Neuronal stem cell (in vitro differentiated cells): ENCODE results near the gene MYH7B.

Experiments
- DNase-seq: peaks from one replicate; pipeline ENCODE4 v3.0.0-alpha.2; 2013; ENCODE audit warnings: low spot score
- H2AFZ ChIP-seq: one replicate; pipeline ENCODE4 v1.6.1; 2013; ENCODE audit warnings: mild to moderate bottlenecking, low read length, inconsistent platforms
- H2AK5ac ChIP-seq: 2 replicates; pipeline ENCODE4 v1.6.1; 2013; ENCODE audit warnings: low read depth, mild to moderate bottlenecking, inconsistent platforms, low read length, moderate library complexity, mixed read lengths
- H2BK120ac ChIP-seq: 2 replicates; pipeline ENCODE4 v1.6.1; 2013; ENCODE audit warnings: low read depth, mild to moderate bottlenecking, inconsistent platforms, low read length, moderate library complexity, mixed read lengths
- H2BK12ac ChIP-seq: one replicate; pipeline ENCODE4 v1.6.1; 2013; ENCODE audit warnings: low read length, inconsistent platforms
- H2BK15ac ChIP-seq: 2 replicates; pipeline ENCODE4 v1.6.1; 2013; ENCODE audit warnings: mild to moderate bottlenecking, low read length, inconsistent platforms, mixed read lengths
- H2BK5ac ChIP-seq: one replicate; pipeline ENCODE4 v1.6.1; 2013; ENCODE audit warnings: inconsistent platforms, mild to moderate bottlenecking, low read length, moderate library complexity
- H3K14ac ChIP-seq: one replicate; pipeline ENCODE4 v1.6.1; 2013; ENCODE audit warnings: low read length, inconsistent platforms
- H3K18ac ChIP-seq: 2 replicates; pipeline ENCODE4 v1.6.1; 2013; ENCODE audit warnings: low read length, inconsistent platforms
- H3K23ac ChIP-seq: 2 replicates; pipeline ENCODE4 v1.6.1; 2013; ENCODE audit warnings: low read depth, mild to moderate bottlenecking, mixed read lengths, low read length, inconsistent platforms; ENCODE audit not compliant: poor library complexity
- H3K27ac ChIP-seq: replicated peaks from 3 replicates; pipeline ENCODE4 v1.5.1; 2013; ENCODE audit warnings: low read length, inconsistent platforms
- H3K27me3 ChIP-seq, 3 experiments: 2 replicates each; pipeline ENCODE4 v1.6.1; 2013; ENCODE audit warnings: low read length in 3 of 3, mild to moderate bottlenecking in 2 of 3, inconsistent platforms in 1 of 3, low read depth in 1 of 3, mixed read lengths in 1 of 3, moderate library complexity in 1 of 3; ENCODE audit not compliant: control insufficient read depth in 3 of 3, insufficient read depth in 3 of 3
- H3K36me3 ChIP-seq, 2 donors: replicated peaks in 1 of 2; 2 replicates each; pipeline ENCODE4 v1.6.1; 2013; ENCODE audit warnings: low read length in 2 of 2; ENCODE audit not compliant: control insufficient read depth in 2 of 2, insufficient read depth in 2 of 2
- H3K4ac ChIP-seq: 2 replicates; pipeline ENCODE4 v1.6.1; 2013; ENCODE audit warnings: inconsistent platforms, mild to moderate bottlenecking, low read length, moderate library complexity
- H3K4me1 ChIP-seq, 2 donors: 1 replicate in 1 of 2; 2 replicates in 1 of 2; pipeline ENCODE4 v1.6.1; 2013; ENCODE audit warnings: low read length in 2 of 2, low read depth in 1 of 2; ENCODE audit not compliant: control insufficient read depth in 2 of 2, insufficient read depth in 1 of 2
- H3K4me2 ChIP-seq: one replicate; pipeline ENCODE4 v1.6.1; 2013; ENCODE audit warnings: mild to moderate bottlenecking, low read length, inconsistent platforms; ENCODE audit not compliant: insufficient read depth, poor library complexity, severe bottlenecking
- H3K4me3 ChIP-seq, 2 donors: 2 replicates each; pipeline ENCODE4 v1.5.1; 2013; ENCODE audit warnings: low read length in 2 of 2, mild to moderate bottlenecking in 2 of 2, inconsistent platforms in 1 of 2, moderate library complexity in 1 of 2
- H3K79me1 ChIP-seq: one replicate; pipeline ENCODE4 v1.6.1; 2013; ENCODE audit warnings: low read depth, mild to moderate bottlenecking, inconsistent platforms, low read length, moderate library complexity
- H3K9ac ChIP-seq: one replicate; pipeline ENCODE4 v1.6.1; 2013; ENCODE audit warnings: mild to moderate bottlenecking, low read depth, low read length, inconsistent platforms; ENCODE audit not compliant: poor library complexity
- H3K9me3 ChIP-seq, 2 donors: replicated peaks in 1 of 2; 2 replicates each; pipeline versions ENCODE3 to v1.6.1; 2013; ENCODE audit warnings: low read length in 2 of 2, mild to moderate bottlenecking in 2 of 2, inconsistent platforms in 1 of 2, low read depth in 1 of 2, mixed read lengths in 1 of 2, moderate library complexity in 1 of 2; ENCODE audit not compliant: control insufficient read depth in 2 of 2, insufficient read depth in 1 of 2
- H4K8ac ChIP-seq: one replicate; pipeline ENCODE4 v1.6.1; 2013; ENCODE audit warnings: low read depth, mild to moderate bottlenecking, inconsistent platforms, low read length, moderate library complexity
- H4K91ac ChIP-seq: one replicate; pipeline ENCODE4 v1.6.1; 2013; ENCODE audit warnings: low read length, low read depth, mild to moderate bottlenecking, inconsistent platforms; ENCODE audit not compliant: poor library complexity
- WGBS, 2 donors: extraction: QIAGEN DNeasy Blood & Tissue Kit; methylation state at CpG; one replicate each; pipeline ENCODE4 v1.1.7; 2013; ENCODE audit warnings: missing lambda C conversion rate in 2 of 2, mixed read lengths in 1 of 2; ENCODE audit not compliant: insufficient read length in 2 of 2, insufficient replicate concordance in 1 of 2; ENCODE audit errors: extremely low coverage in 2 of 2; 5-methylcytosine and 5-hydroxymethylcytosine counted together

MYH7B gene

GRCh38 chr20:34922654-34923381 lies 32.9 kb upstream of the MYH7B start:
- Histone ChIP-seq H2BK15ac (no peak overlapping the region), H3K27ac (no peak overlapping the region), H2BK5ac (no peak overlapping the region), H2BK120ac (no peak overlapping the region), H4K91ac (no peak overlapping the region), H3K9ac (no peak overlapping the region), H3K4me3 (no peak overlapping the region), H3K4me1 (no peaks in the 10 kb centered on the region), H2BK12ac (no peak overlapping the region), H3K9me3 (peaks cover 0 to 10% of the 10 kb centered on the region in 2 donors), H3K4ac (no peak overlapping the region), H3K79me1 (peaks cover 2% of the 10 kb centered on the region), H3K4me2 (no peak overlapping the region), H3K27me3 (no peaks in the 10 kb centered on the region), H2AK5ac (no peak overlapping the region), H3K23ac (no peak overlapping the region), H4K8ac (no peak overlapping the region), H3K14ac (no peak overlapping the region), H2AFZ (no peak overlapping the region), H3K36me3 (peaks cover 30 to 87% of the 10 kb centered on the region in 2 donors), H3K18ac (no peak overlapping the region)
- WGBS, 2 donors: no CpG with 5 or more reads among the region's 5 CpGs
- DNase-seq: no peak

DNA sequence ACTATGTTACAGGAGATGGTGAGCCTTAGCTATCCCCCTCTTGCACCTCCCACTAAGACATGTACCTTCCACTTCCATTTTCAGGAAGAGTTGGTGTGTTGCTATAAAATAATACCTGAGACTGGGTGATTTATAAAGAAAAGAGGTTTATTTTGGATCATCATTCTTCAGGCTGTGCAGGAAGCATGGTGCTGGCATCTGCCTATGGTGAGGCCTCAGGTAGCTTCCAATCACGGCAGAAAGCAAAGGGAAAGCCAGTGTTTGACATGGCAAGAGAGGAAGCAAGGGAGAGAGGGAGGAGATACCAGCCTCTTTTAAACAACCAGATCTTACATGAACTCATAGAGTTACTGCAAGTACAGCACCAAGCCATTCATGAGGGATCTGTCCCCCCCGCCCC lies 32.3 kb upstream of the MYH7B start:
- Histone ChIP-seq H3K79me1 (peaks cover 2% of the 10 kb centered on the region), H4K8ac (no peak overlapping the region), H3K27ac (no peak overlapping the region), H3K36me3 (peaks cover 32 to 93% of the 10 kb centered on the region in 2 donors), H3K4me1 (no peaks in the 10 kb centered on the region), H3K27me3 (no peaks in the 10 kb centered on the region), H2BK12ac (no peak overlapping the region), H3K4me2 (no peak overlapping the region), H3K4me3 (no peak overlapping the region), H2BK5ac (no peak overlapping the region), H2BK120ac (no peak overlapping the region), H3K14ac (no peak overlapping the region), H2AK5ac (no peak overlapping the region), H4K91ac (no peak overlapping the region), H2AFZ (no peak overlapping the region), H3K18ac (no peak overlapping the region), H3K9me3 (peaks cover 0 to 10% of the 10 kb centered on the region in 2 donors), H3K4ac (no peak overlapping the region), H2BK15ac (no peak overlapping the region), H3K23ac (no peak overlapping the region), H3K9ac (no peak overlapping the region)
- no peak for DNase-seq
- WGBS, 2 donors: no CpG with 5 or more reads among the region's 2 CpGs

DNA sequence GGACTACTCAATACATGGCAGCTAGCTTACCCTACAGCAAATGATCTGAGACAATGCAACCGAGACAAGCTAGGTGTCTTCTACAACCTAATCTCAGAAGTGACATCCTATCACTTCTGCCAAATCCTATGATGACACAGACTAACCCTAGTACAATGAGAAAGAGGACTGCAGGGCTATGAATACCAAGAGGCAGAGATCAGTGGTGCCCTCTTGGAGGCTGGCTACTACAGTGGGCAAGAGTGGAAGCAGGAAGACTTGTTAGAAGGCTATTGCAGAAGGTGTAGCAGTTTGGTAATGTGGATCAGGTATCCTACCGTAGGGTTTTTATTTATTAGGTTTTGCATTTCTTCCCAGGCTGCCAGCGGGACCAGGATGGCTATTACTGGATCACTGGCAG lies 30.3 kb upstream of the MYH7B start:
- Histone ChIP-seq H3K4ac (no peak overlapping the region), H3K9ac (no peak overlapping the region), H2BK12ac (no peak overlapping the region), H3K14ac (no peak overlapping the region), H2BK120ac (no peak overlapping the region), H3K9me3 (peaks cover 0 to 10% of the 10 kb centered on the region in 2 donors), H3K4me3 (no peak overlapping the region), H3K79me1 (no peaks in the 10 kb centered on the region), H2BK15ac (no peak overlapping the region), H3K23ac (no peak overlapping the region), H3K18ac (no peak overlapping the region), H3K27ac (no peak overlapping the region), H2AFZ (no peak overlapping the region), H3K27me3 (no peaks in the 10 kb centered on the region), H3K4me2 (no peak overlapping the region), H3K36me3 (peaks cover 39 to 94% of the 10 kb centered on the region in 2 donors), H2AK5ac (no peak overlapping the region), H3K4me1 (no peaks in the 10 kb centered on the region), H4K91ac (no peak overlapping the region), H2BK5ac (no peak overlapping the region), H4K8ac (no peak overlapping the region)
- no peak for DNase-seq
- no CpG with 5 or more reads among the region's 3 CpGs for WGBS, 2 donors

- H3K14ac ChIP-seq: no peak overlapping the region
- H3K27ac ChIP-seq: no peak overlapping the region
- no peak for DNase-seq
- H3K4ac ChIP-seq: no peak overlapping the region
- no peak overlapping the region for H3K4me3 ChIP-seq
- no peak overlapping the region for H3K4me2 ChIP-seq
- H2AK5ac ChIP-seq: no peak overlapping the region
- H2BK15ac ChIP-seq: no peak overlapping the region
- no CpG with 5 or more reads among the region's 1 CpG for WGBS, 2 donors
- H3K9ac ChIP-seq: no peak overlapping the region
- no peaks in the 10 kb centered on the region for H3K27me3 ChIP-seq
- H2BK120ac ChIP-seq: no peak overlapping the region
- H3K36me3 ChIP-seq: peaks cover 33 to 94% of the 10 kb centered on the region in 2 donors
- peaks cover 0 to 10% of the 10 kb centered on the region in 2 donors for H3K9me3 ChIP-seq
- H3K4me1 ChIP-seq: no peaks in the 10 kb centered on the region
- no peak overlapping the region for H4K8ac ChIP-seq
- no peak overlapping the region for H4K91ac ChIP-seq
- no peaks in the 10 kb centered on the region for H3K79me1 ChIP-seq
- no peak overlapping the region for H2BK5ac ChIP-seq
- H3K18ac ChIP-seq: no peak overlapping the region
- no peak overlapping the region for H2BK12ac ChIP-seq
- H3K23ac ChIP-seq: no peak overlapping the region
- H2AFZ ChIP-seq: no peak overlapping the region
Observed at GRCh38 chr20:34925981-34926380, 29.7 kb upstream of the MYH7B start.
